Measurements from ENCODE around the gene MAGI2. TPM values are rescaled to one million over a fixed set of nuclear protein-coding genes. Genes with fewer than 3 reads are reported as not detected.

MAGI2 gene
- total RNA-seq, 1 experiment from 2014 or later, result 0.22 TPM

- H3K79me2 ChIP-seq (ENCODE audit: insufficient read depth, low read length), result no peaks in the 10 kb centered on the region
- no peaks in the 10 kb centered on the region for H4K20me1 ChIP-seq (ENCODE audit: insufficient read depth)
- no peak overlapping the region for H3K4me3 ChIP-seq (replicated peaks in 1 of 2; ENCODE audit: low read depth in 1 of 2, low read length in 2 of 2)
- ChIA-PET POLR2A (no interaction called here), CTCF (no interaction called here), RAD21 (ENCODE audit: low non-redundant PET in 1 of 2, low total read pairs in 2 of 2, uncharacterized antibody in 2 of 2, unreplicated experiment in 2 of 2) (no interaction called here)
- no peaks in the 10 kb centered on the region for H3K4me1 ChIP-seq (ENCODE audit: control insufficient read depth in 1 of 2, insufficient read depth in 2 of 2, low read length in 2 of 2)
- intact Hi-C loops (cut with micrococcal nuclease), result no loop called here
- H3K9me2 ChIP-seq (ENCODE audit: insufficient read depth), result no peaks in the 10 kb centered on the region
- H3K9me3 ChIP-seq (ENCODE audit: control insufficient read depth in 1 of 2, insufficient read depth in 1 of 2, low read depth in 1 of 2, low read length in 2 of 2), result no peaks in the 10 kb centered on the region
- peaks cover 22% of the 10 kb centered on the region for H3K27me3 ChIP-seq (ENCODE audit: insufficient read depth, low read length)
- no peak overlapping the region for H3K9ac ChIP-seq (ENCODE audit: low read length)
- no peaks in the 10 kb centered on the region for H3K36me3 ChIP-seq (ENCODE audit: control insufficient read depth in 1 of 2, insufficient read depth in 2 of 2, low read length in 2 of 2)
- ATAC-seq (no peak), DNase-seq (ENCODE audit: low read depth, low spot score) (no peak)
- H3K27ac ChIP-seq (ENCODE audit: low read depth, low read length), result no peak overlapping the region
- H2AFZ ChIP-seq (ENCODE audit: low read depth, low read length, poor library complexity, severe bottlenecking), result no peak overlapping the region
- no peak for TF ChIP-seq SRF (IDR thresholded peaks at IDR 0.05; ENCODE audit: low read depth)
- no peak for TF ChIP-seq CBX3 (IDR thresholded peaks at IDR 0.05; ENCODE audit: low read depth)
- no peak for TF ChIP-seq ZFX (IDR thresholded peaks at IDR 0.05)
- no peak for TF ChIP-seq FOSL1 (IDR thresholded peaks at IDR 0.05; ENCODE audit: low read depth)
- no peak for TF ChIP-seq RAD21 (IDR thresholded peaks at IDR 0.05; ENCODE audit: low read depth)
- TF ChIP-seq YY1 (IDR thresholded peaks at IDR 0.05; ENCODE audit: extremely low read depth, insufficient replicate concordance, low read depth, low read length), result no peak
- no peak for TF ChIP-seq REST (IDR thresholded peaks at IDR 0.05; ENCODE audit: low read depth)
- no peak for TF ChIP-seq ELF1 (IDR thresholded peaks at IDR 0.05; ENCODE audit: borderline replicate concordance, low read depth)
- no peak for TF ChIP-seq ATF3 (IDR thresholded peaks at IDR 0.05)
- no TSS peak for BruUV-seq (replicated peaks)
- H3K4me2 ChIP-seq (ENCODE audit: low read length), result no peak overlapping the region
These were observed 1398.4 kb downstream of the MAGI2 start for GRCh38 chr7:78055001-78055573.
